Cardiac muscle cell (in vitro differentiated cells and primary cell): Measurements from ENCODE around the gene NBAS. TPM values are rescaled to one million over a fixed set of nuclear protein-coding genes. Genes with fewer than 3 reads are reported as not detected.

Experiments
- DNase-seq, 2 donors: peaks; one replicate each; pipeline versions ENCODE4 v3.0.0 to v3.0.0-alpha.2; 2010 to 2017; ENCODE audit warnings: low read depth in 1 of 2, low spot score in 1 of 2
- H3K27ac ChIP-seq: fragments of 200-600 bp; sonication (generic); 2 replicates; pipeline ENCODE4 v1.5.1; 2016
- H3K27me3 ChIP-seq: fragments of 200-600 bp; sonication (generic); 2 replicates; pipeline ENCODE4 v1.6.0; 2016; ENCODE audit warnings: control low read depth
- H3K36me3 ChIP-seq: fragments of 200-600 bp; sonication (generic); 2 replicates; pipeline ENCODE4 v1.5.1; 2016; ENCODE audit warnings: control low read depth
- H3K4me1 ChIP-seq: fragments of 200-600 bp; sonication (generic); 2 replicates; pipeline ENCODE4 v1.8.1; 2017; ENCODE audit warnings: low read depth, mild to moderate bottlenecking, mixed run types
- H3K4me3 ChIP-seq: fragments of 200-600 bp; sonication (generic); 2 replicates; pipeline ENCODE4 v1.5.1; 2016; ENCODE audit warnings: mild to moderate bottlenecking
- H3K9me3 ChIP-seq: fragments of 200-600 bp; sonication (generic); 2 replicates; pipeline ENCODE4 v1.5.1; 2017; ENCODE audit warnings: low read depth, mild to moderate bottlenecking, control low read depth
- CTCF ChIP-seq: IDR thresholded peaks from 2 replicates; pipeline ENCODE4 v1.5.1; 2012; ENCODE audit warnings: low read depth, mild to moderate bottlenecking, low read length
- polyA plus RNA-seq: library from polyadenylated mRNA; unstranded; fragments of >200 nt; fragmentation: Nextera tagmentation; extraction: Ambion mirVana; gene quantifications from 2 replicates; pipeline ENCODE4 v1.2.1, GENCODE V29; 2016
- total RNA-seq: library from RNA; depleted of rRNA; stranded (reverse); fragments of >200 nt; gene quantifications from 2 replicates; pipeline ENCODE4 v1.2.3, GENCODE V29; 2016

Gene NBAS
- total and polyA plus RNA-seq, 2 experiments from 2014 or later = 32.4 to 74.8 TPM

GRCh38 chr2:15158532-15158931, 402.6 kb downstream of the NBAS start:
- Histone ChIP-seq H3K4me3 (no peak overlapping the region), H3K27ac (no peak overlapping the region), H3K36me3 (no peaks in the 10 kb centered on the region), H3K27me3 (no peaks in the 10 kb centered on the region), H3K9me3 (no peaks in the 10 kb centered on the region), H3K4me1 (peaks cover 14% of the 10 kb centered on the region)
- DNase-seq = no peak
- no peak for TF ChIP-seq CTCF

GRCh38 chr2:15158100-15158499, 403.0 kb downstream of the NBAS start:
- TF ChIP-seq CTCF = no peak
- Histone ChIP-seq H3K4me3 (no peak overlapping the region), H3K36me3 (no peaks in the 10 kb centered on the region), H3K4me1 (peaks cover 12% of the 10 kb centered on the region), H3K27me3 (no peaks in the 10 kb centered on the region), H3K27ac (no peak overlapping the region), H3K9me3 (no peaks in the 10 kb centered on the region)
- DNase-seq = peak in 1 of 2 donors; percentile 34

GRCh38 chr2:15155959-15156574, 405.1 kb downstream of the NBAS start:
- TF ChIP-seq CTCF = no peak
- Histone ChIP-seq H3K27me3 (no peaks in the 10 kb centered on the region), H3K9me3 (no peaks in the 10 kb centered on the region), H3K27ac (no peak overlapping the region), H3K36me3 (no peaks in the 10 kb centered on the region), H3K4me1 (peaks cover 6% of the 10 kb centered on the region), H3K4me3 (no peak overlapping the region)
- DNase-seq = no peak

- DNase-seq = no peak
- peaks cover 6% of the 10 kb centered on the region for H3K4me1 ChIP-seq
- H3K36me3 ChIP-seq = no peaks in the 10 kb centered on the region
- no peak overlapping the region for H3K4me3 ChIP-seq
- no peak overlapping the region for H3K27ac ChIP-seq
- H3K27me3 ChIP-seq = no peaks in the 10 kb centered on the region
- no peaks in the 10 kb centered on the region for H3K9me3 ChIP-seq
- TF ChIP-seq CTCF = no peak
Measured at GRCh38 chr2:15154297-15154696, 406.8 kb downstream of the NBAS start.

- H3K4me3 ChIP-seq = no peak overlapping the region
- H3K27ac ChIP-seq = no peak overlapping the region
- no peak for TF ChIP-seq CTCF
- H3K27me3 ChIP-seq = no peaks in the 10 kb centered on the region
- no peaks in the 10 kb centered on the region for H3K9me3 ChIP-seq
- no peaks in the 10 kb centered on the region for H3K4me1 ChIP-seq
- DNase-seq = no peak
- H3K36me3 ChIP-seq = no peaks in the 10 kb centered on the region
Measured at GRCh38 chr2:15152382-15152781, 408.8 kb downstream of the NBAS start.
